ENCODE measurements around the gene SEC14L5.

SEC14L5 gene

DNA sequence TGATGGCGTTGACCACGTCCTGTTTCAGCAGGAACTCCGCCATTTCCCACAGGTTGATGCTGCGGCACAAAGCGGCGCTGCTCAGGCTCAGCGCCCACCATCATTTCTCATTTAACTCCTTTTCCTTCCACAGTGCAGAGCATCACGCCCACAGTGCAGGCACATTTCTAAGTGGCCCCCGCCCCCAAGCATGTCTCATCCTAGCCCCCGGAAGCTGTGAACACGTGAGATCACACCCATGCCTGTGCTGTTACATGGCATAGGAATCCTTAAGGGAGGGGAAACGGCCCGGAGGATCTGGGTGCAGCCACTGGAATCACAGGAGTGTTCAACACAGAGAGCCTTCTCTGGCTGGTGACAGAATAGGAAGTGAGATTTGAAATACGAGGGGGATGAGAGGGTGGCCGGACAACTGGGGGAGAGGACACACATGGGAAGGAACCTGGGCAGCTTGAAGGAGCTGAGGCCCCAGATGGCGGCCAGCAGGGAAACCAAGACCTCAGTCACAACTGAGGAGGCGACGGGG, 70.9 kb downstream of the SEC14L5 start:
- Histone ChIP-seq H3K36me3 (no peaks in the 10 kb centered on the region), H3K4me3 (ENCODE audit: low read depth, low read length) (no peak overlapping the region), H3K27me3 (ENCODE audit: insufficient read depth, low read depth, severe bottlenecking) (no peaks in the 10 kb centered on the region), H3K27ac (no peak overlapping the region), H3K9me3 (ENCODE audit: severe bottlenecking) (no peaks in the 10 kb centered on the region)
- TF ChIP-seq, protein P1, sequence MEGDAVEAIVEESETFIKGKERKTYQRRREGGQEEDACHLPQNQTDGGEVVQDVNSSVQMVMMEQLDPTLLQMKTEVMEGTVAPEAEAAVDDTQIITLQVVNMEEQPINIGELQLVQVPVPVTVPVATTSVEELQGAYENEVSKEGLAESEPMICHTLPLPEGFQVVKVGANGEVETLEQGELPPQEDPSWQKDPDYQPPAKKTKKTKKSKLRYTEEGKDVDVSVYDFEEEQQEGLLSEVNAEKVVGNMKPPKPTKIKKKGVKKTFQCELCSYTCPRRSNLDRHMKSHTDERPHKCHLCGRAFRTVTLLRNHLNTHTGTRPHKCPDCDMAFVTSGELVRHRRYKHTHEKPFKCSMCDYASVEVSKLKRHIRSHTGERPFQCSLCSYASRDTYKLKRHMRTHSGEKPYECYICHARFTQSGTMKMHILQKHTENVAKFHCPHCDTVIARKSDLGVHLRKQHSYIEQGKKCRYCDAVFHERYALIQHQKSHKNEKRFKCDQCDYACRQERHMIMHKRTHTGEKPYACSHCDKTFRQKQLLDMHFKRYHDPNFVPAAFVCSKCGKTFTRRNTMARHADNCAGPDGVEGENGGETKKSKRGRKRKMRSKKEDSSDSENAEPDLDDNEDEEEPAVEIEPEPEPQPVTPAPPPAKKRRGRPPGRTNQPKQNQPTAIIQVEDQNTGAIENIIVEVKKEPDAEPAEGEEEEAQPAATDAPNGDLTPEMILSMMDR (IDR thresholded peaks at IDR 0.05; ENCODE audit: low read depth, low read length), result no peak
- DNase-seq, result no peak

DNA sequence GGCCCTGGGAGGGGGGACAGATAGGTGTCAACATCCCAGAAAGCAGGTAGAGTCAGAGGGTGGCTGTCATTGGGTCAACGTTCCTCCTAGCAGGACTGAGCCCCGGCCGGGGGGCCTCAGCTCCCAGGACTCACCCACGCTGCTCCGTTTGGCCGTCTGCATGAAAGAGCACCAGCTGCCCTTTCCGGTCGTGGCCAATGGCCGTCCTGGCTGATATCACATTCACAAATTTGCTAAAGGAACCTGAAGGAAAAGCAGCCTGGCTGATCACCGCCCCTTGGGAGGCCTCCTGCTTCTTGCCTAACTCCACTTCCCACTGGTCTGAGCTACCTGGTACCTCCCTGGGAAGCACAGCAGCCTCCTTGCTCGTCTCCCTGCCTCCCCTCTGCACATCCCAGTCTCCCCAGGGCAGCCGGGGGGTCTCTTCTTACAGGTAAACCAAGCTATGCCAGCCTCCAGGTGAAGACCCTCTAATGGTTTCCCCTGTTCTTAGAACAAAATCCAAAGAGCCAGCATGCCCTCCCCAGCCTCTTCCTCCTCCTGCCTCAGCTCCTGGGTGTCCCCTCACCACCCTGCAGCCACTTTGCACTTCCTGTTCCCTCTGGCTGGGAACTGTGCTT, 72.2 kb downstream of the SEC14L5 start:
- Histone ChIP-seq H3K27me3 (ENCODE audit: insufficient read depth, low read depth, severe bottlenecking) (no peaks in the 10 kb centered on the region), H3K4me3 (ENCODE audit: low read depth, low read length) (no peak overlapping the region), H3K9me3 (ENCODE audit: severe bottlenecking) (no peaks in the 10 kb centered on the region), H3K27ac (no peak overlapping the region), H3K36me3 (no peaks in the 10 kb centered on the region)
- DNase-seq, result no peak
- TF ChIP-seq, protein P1 (IDR thresholded peaks at IDR 0.05; ENCODE audit: low read depth, low read length), result no peak

DNA sequence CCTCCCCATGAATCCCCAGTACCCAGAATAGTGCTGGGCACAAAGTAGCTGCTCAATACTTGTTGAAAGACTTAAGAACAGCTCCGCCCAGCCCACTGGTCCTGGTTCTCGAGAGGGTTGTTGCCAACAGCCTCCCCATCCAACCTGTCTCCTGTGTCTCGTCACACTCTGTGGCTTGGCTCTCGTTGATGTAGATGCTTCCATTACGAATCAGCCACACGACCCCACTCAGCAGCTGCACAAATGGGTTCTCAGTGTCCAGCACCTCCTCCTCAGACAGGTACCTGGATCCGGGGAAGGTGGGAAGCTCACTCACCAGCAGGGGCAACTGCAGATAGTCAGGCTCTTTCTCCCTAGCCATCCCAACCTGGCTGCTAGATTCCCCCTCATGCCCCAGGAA, 73.5 kb downstream of the SEC14L5 start:
- TF ChIP-seq, protein P1 (IDR thresholded peaks at IDR 0.05; ENCODE audit: low read depth, low read length), result no peak
- Histone ChIP-seq H3K36me3 (no peaks in the 10 kb centered on the region), H3K9me3 (ENCODE audit: severe bottlenecking) (no peaks in the 10 kb centered on the region), H3K4me3 (ENCODE audit: low read depth, low read length) (no peak overlapping the region), H3K27me3 (ENCODE audit: insufficient read depth, low read depth, severe bottlenecking) (no peaks in the 10 kb centered on the region), H3K27ac (no peak overlapping the region)
- no peak for DNase-seq

DNA sequence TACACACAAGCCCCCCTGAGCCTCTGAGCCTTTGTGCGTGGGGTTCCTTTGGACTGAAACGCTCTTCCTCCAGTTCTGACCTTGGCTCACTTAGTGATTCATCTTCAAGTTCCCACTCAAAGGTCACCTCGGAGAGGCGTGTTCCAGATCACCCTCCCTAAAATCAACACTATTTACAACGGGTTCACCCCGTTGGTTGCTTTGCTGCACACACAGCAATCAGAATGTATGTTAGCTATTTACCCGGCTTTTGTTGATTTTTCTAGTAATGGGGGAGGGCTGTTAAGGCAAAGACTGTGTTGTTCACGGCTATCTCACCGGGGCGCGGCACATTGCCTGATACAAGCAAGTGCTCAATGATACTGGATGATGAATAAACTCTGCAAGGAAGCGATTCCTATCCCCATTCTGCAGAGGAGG, 74.6 kb downstream of the SEC14L5 start:
- no peak for DNase-seq
- Histone ChIP-seq H3K36me3 (no peaks in the 10 kb centered on the region), H3K27me3 (ENCODE audit: insufficient read depth, low read depth, severe bottlenecking) (no peaks in the 10 kb centered on the region), H3K27ac (no peak overlapping the region), H3K9me3 (ENCODE audit: severe bottlenecking) (no peaks in the 10 kb centered on the region), H3K4me3 (ENCODE audit: low read depth, low read length) (peak overlapping the region; percentile 72)
- TF ChIP-seq, protein P1 (IDR thresholded peaks at IDR 0.05; ENCODE audit: low read depth, low read length), result no peak

DNA sequence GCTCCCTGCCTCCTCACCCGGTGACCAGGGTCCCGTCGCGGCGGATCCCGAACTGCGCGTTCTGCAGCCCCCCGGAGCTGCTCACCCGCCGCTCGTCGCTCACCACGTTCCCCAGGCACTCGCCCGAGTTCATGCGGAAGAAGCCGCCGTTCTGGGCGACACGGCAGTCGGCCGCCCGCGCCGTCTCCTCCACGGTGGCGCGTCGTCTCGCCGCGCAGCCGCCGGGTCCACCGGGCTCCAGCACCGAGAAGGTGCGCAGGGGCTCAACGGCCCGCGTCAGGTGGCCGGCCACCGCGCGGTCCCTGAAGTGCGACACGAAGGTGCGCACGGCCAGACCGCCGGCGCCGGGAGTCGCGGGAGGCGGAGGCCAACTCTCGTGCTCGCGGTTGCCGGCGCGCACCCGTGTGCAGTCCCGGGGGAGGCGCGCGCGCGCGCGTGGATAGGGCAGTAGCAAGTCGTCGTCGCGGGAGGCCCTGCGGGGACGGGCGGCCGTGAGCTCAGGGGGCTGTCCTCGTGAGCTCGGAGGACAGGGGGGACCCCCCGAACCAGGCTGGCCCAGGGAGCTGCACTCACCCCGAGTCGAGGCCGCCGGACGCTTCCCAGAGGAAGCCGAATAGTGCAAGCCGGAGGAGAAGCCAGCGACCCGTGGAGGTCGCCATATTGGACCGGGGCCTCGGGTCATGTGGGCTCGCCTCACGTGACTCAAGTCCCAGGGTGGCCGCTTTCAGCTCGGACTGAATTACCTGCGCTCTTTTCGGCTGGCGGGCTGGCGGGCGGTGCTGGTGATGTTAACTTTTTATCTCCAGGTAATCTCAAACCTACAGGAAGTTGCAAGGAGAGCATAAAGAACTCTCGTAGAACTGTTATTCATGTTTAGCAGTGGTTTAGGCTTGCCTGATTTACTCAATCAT, 75.4 kb downstream of the SEC14L5 start, which contains the start of gene NAGPA:
NAGPA (minus strand) TSS at position 680 of the 911 bp plus-strand sequence; CDS start at position 659, 21 bp downstream.
- DNase-seq, result peak; percentile 85
- H3K27ac ChIP-seq, result peak within 1 kb of the TSS; percentile 55
- H3K4me3 ChIP-seq (ENCODE audit: low read depth, low read length), result peak within 1 kb of the TSS; percentile 72
- TF ChIP-seq, protein P1 (IDR thresholded peaks at IDR 0.05; ENCODE audit: low read depth, low read length), result no peak
- no peaks in the 10 kb centered on the region for H3K27me3 ChIP-seq (ENCODE audit: insufficient read depth, low read depth, severe bottlenecking)
- H3K9me3 ChIP-seq (ENCODE audit: severe bottlenecking), result no peaks in the 10 kb centered on the region
- no peaks in the 10 kb centered on the region for H3K36me3 ChIP-seq

Measured in WERI-Rb-1 (cell line).